AG09319 (cell line): ENCODE data around the gene SPPL3.

Experiments
- DNase-seq: peaks from one replicate; pipeline ENCODE4 v3.0.0-alpha.2; 2010; ENCODE audit warnings: low read depth; ENCODE audit errors: extremely low read depth
- TF ChIP-seq, protein P1 (sequence below): IDR thresholded peaks from 2 replicates; pipeline ENCODE4 v1.5.1; 2011; ENCODE audit warnings: low read depth, mild to moderate bottlenecking, inconsistent platforms, low read length, moderate library complexity

The SPPL3 gene

GRCh38 chr12:120940799-120941198 is 36.6 kb upstream of the SPPL3 start:
- no peak for DNase-seq
- TF ChIP-seq, protein P1, sequence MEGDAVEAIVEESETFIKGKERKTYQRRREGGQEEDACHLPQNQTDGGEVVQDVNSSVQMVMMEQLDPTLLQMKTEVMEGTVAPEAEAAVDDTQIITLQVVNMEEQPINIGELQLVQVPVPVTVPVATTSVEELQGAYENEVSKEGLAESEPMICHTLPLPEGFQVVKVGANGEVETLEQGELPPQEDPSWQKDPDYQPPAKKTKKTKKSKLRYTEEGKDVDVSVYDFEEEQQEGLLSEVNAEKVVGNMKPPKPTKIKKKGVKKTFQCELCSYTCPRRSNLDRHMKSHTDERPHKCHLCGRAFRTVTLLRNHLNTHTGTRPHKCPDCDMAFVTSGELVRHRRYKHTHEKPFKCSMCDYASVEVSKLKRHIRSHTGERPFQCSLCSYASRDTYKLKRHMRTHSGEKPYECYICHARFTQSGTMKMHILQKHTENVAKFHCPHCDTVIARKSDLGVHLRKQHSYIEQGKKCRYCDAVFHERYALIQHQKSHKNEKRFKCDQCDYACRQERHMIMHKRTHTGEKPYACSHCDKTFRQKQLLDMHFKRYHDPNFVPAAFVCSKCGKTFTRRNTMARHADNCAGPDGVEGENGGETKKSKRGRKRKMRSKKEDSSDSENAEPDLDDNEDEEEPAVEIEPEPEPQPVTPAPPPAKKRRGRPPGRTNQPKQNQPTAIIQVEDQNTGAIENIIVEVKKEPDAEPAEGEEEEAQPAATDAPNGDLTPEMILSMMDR: no peak

DNA sequence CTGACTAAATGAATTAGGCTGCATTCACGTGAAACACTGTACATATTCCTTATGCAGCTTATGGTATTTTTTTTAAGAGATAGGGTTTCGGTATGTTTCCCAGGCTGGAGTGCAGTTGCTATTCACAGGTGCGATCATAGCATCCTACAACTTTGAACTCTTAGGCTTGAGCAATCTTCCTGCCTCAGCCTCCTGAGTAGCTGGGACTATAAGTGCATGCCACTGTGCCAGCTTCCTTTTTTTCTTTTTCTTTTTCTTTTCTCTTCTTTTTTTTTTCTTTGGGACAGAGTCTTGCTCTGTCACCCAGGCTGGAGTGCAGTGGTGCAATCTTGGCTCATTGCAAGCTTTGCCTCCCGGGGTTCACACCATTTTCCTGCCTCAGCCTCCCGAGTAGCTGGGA is 35.8 kb upstream of the SPPL3 start:
- TF ChIP-seq, protein P1: no peak
- DNase-seq: no peak

DNA sequence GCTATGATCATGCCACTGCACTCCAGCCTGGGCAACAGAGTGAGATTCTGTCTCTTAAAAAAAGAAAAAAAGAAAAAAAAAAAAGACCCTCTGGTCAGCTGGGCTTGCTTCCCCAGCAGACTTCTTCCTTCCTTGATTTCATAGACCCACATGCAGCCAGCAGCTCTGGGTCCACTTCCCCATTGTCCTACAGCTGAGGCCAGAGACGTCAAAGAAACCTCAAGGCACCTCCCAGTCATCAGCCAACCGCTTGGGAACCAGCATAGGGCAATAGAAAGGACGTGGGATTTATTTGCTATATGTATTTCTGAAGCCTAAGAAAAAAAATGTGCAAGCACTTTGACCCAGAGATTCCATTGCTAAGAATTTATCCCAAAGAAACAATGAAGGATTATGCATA is 35.4 kb upstream of the SPPL3 start:
- no peak for DNase-seq
- TF ChIP-seq, protein P1: no peak

DNA sequence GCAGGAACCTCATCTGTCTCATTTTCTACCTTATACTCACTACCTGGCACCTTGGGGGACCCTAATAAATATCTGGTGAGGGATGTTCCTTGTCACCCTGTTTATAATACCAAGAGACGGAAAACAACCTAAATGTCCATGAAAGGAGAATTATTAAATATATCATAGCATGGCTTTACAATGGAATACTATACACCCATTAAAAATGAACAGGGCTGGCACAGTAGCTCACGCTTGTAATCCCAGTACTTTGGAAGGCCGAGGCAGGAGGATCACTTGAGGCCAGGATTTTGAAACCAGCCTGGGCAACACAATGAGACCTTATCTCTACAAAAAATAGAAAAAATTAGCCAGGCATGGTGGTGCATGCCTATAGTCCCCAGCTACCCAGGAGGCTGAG is 34.3 kb upstream of the SPPL3 start:
- no peak for DNase-seq
- TF ChIP-seq, protein P1: no peak

GRCh38 chr12:120936197-120936596 is 32.0 kb upstream of the SPPL3 start:
- TF ChIP-seq, protein P1: no peak
- no peak for DNase-seq

- DNase-seq: no peak
- TF ChIP-seq, protein P1: no peak
Measured at GRCh38 chr12:120933786-120934185, 29.6 kb upstream of the SPPL3 start.

DNA sequence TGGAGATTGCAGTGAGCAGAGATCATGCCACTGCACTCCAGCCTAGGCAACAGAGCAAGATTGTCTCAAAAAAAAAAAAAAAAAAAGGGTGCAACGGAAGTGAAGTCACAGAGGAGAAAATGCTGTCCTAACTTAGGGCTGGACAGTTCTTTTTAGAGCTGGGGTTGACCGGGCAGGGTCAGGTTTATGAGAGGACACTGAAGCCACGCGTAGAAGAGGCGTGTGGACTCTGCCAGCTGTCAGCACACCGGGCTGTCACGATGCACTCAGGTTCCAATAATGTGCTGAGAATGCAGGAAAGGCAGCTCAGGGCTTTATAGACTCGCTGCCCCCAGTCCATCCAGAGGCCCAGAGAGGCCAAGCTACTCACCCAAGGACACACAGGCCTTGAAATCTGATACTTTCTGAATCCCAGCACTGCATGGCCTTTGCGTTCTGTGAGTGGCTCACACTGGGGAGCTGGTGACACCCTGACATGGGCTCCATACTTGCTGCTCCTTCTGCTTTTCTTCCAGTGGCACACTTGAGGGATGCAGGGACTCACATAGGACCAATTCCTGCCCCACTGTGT is 28.9 kb upstream of the SPPL3 start:
- TF ChIP-seq, protein P1: no peak
- DNase-seq: no peak
